Measurements from ENCODE around the gene TMEM156.

- no peak for TF ChIP-seq TEAD4 (IDR thresholded peaks at IDR 0.05; ENCODE audit: borderline replicate concordance, insufficient read depth)
- no peak for TF ChIP-seq CTCF (IDR thresholded peaks at IDR 0.05)
- no peak for TF ChIP-seq TCF12 (IDR thresholded peaks at IDR 0.05)
- no peak for TF ChIP-seq SMC3 (IDR thresholded peaks at IDR 0.05; ENCODE audit: low read depth, low read length)
- no peak for TF ChIP-seq MEF2A (IDR thresholded peaks at IDR 0.05; ENCODE audit: borderline replicate concordance, low read depth)
- no peak for TF ChIP-seq NFIC (IDR thresholded peaks at IDR 0.05; ENCODE audit: borderline replicate concordance)
- no peak for TF ChIP-seq TAF1 (IDR thresholded peaks at IDR 0.05; ENCODE audit: borderline replicate concordance, low read depth, low read length)
- no peak for TF ChIP-seq RAD21 (IDR thresholded peaks at IDR 0.05; ENCODE audit: low read length)
- TF ChIP-seq EP300 (IDR thresholded peaks at IDR 0.05; ENCODE audit: borderline replicate concordance in 1 of 2, low read depth in 1 of 2, low read length in 1 of 2): no peak
- TF ChIP-seq POLR2AphosphoS5 (IDR thresholded peaks at IDR 0.05; ENCODE audit: low read depth, low read length): no peak
- TF ChIP-seq, protein P1, sequence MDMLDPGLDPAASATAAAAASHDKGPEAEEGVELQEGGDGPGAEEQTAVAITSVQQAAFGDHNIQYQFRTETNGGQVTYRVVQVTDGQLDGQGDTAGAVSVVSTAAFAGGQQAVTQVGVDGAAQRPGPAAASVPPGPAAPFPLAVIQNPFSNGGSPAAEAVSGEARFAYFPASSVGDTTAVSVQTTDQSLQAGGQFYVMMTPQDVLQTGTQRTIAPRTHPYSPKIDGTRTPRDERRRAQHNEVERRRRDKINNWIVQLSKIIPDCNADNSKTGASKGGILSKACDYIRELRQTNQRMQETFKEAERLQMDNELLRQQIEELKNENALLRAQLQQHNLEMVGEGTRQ (IDR thresholded peaks at IDR 0.05; ENCODE audit: borderline replicate concordance, low read depth, low read length): no peak
- TF ChIP-seq, protein P2, sequence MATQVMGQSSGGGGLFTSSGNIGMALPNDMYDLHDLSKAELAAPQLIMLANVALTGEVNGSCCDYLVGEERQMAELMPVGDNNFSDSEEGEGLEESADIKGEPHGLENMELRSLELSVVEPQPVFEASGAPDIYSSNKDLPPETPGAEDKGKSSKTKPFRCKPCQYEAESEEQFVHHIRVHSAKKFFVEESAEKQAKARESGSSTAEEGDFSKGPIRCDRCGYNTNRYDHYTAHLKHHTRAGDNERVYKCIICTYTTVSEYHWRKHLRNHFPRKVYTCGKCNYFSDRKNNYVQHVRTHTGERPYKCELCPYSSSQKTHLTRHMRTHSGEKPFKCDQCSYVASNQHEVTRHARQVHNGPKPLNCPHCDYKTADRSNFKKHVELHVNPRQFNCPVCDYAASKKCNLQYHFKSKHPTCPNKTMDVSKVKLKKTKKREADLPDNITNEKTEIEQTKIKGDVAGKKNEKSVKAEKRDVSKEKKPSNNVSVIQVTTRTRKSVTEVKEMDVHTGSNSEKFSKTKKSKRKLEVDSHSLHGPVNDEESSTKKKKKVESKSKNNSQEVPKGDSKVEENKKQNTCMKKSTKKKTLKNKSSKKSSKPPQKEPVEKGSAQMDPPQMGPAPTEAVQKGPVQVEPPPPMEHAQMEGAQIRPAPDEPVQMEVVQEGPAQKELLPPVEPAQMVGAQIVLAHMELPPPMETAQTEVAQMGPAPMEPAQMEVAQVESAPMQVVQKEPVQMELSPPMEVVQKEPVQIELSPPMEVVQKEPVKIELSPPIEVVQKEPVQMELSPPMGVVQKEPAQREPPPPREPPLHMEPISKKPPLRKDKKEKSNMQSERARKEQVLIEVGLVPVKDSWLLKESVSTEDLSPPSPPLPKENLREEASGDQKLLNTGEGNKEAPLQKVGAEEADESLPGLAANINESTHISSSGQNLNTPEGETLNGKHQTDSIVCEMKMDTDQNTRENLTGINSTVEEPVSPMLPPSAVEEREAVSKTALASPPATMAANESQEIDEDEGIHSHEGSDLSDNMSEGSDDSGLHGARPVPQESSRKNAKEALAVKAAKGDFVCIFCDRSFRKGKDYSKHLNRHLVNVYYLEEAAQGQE (IDR thresholded peaks at IDR 0.05; ENCODE audit: low read depth, low read length): no peak
- no peak for TF ChIP-seq GATA2 (CRISPR knock-in tag; IDR thresholded peaks at IDR 0.05)
- TF ChIP-seq SIN3A (IDR thresholded peaks at IDR 0.05; ENCODE audit: borderline replicate concordance, low read depth, low read length): no peak
Measured at GRCh38 chr4:38950734-38951133, 81.5 kb downstream of the TMEM156 start.
